IMR-90 (cell line): ENCODE measurements around the gene DOHH.

Source experiments
- POLR2A ChIP-seq: IDR thresholded peaks from 2 replicates; pipeline ENCODE4 v1.6.1; 2012; ENCODE audit warnings: mild to moderate bottlenecking, low read depth, low read length
- TF ChIP-seq, protein P1 (sequence below): conservative IDR thresholded peaks from 2 replicates; pipeline ENCODE4 v1.5.1; 2012; ENCODE audit warnings: mild to moderate bottlenecking, low read depth, low read length, improper control_type of control experiment

DNA sequence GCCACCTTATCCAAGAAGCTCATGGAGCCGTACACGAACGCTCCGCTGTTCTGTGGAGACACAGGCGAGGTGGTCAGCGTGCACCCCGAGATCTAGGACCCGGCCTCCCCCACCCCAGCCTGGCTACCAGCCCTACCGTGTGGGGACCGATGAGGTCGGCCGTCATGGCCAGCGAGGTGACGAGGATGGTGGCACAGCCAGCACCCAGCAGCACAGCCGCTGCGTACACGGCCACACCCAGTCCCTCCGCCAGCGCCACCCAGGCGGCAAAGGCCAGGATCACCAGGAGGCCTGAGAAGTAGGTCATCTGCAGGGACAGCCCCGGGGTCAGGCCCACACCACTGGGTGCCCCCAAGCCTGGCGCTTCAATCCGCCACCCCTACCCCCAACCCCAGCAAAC, 45.6 kb upstream of the DOHH start:
- TF ChIP-seq, protein P1, sequence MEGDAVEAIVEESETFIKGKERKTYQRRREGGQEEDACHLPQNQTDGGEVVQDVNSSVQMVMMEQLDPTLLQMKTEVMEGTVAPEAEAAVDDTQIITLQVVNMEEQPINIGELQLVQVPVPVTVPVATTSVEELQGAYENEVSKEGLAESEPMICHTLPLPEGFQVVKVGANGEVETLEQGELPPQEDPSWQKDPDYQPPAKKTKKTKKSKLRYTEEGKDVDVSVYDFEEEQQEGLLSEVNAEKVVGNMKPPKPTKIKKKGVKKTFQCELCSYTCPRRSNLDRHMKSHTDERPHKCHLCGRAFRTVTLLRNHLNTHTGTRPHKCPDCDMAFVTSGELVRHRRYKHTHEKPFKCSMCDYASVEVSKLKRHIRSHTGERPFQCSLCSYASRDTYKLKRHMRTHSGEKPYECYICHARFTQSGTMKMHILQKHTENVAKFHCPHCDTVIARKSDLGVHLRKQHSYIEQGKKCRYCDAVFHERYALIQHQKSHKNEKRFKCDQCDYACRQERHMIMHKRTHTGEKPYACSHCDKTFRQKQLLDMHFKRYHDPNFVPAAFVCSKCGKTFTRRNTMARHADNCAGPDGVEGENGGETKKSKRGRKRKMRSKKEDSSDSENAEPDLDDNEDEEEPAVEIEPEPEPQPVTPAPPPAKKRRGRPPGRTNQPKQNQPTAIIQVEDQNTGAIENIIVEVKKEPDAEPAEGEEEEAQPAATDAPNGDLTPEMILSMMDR, result no peak
- no peak for TF ChIP-seq POLR2A
